HK-2 (cell line): ENCODE data around the gene PON3.
A peak's percentile ranks its signal among the peaks of the same experiment; 100 is the strongest.

Experiments used
- DNase-seq: peaks from one replicate; pipeline ENCODE4 v3.0.0-alpha.2; 2018; ENCODE audit not compliant: unreplicated experiment

The PON3 gene

GRCh38 chr7:95396136-95397032, at the start of gene PON3:
Gene PON3 (minus strand): TSS chr7:95396375. CDS start chr7:95396350, 25 bp downstream.
- DNase-seq: no peak

- DNase-seq: no peak
Measured at GRCh38 chr7:95444796-95445195, 48.6 kb upstream of the PON3 start.

GRCh38 chr7:95441042-95441823, 45.1 kb upstream of the PON3 start:
- peak; percentile 26 for DNase-seq

- no peak for DNase-seq
Measured at GRCh38 chr7:95440394-95441038, 44.3 kb upstream of the PON3 start.

GRCh38 chr7:95436407-95436806, 40.2 kb upstream of the PON3 start:
- DNase-seq: no peak

- DNase-seq: no peak
Measured at GRCh38 chr7:95435422-95435780, 39.2 kb upstream of the PON3 start.

GRCh38 chr7:95434557-95435421, 38.6 kb upstream of the PON3 start, which contains the start of gene PON2:
Gene PON2 (minus strand): TSS chr7:95435028. CDS start chr7:95434951, 77 bp downstream.
- peak; percentile 89 for DNase-seq

- DNase-seq: no peak
Measured at GRCh38 chr7:95433952-95434556, 37.9 kb upstream of the PON3 start.

GRCh38 chr7:95433129-95433528, 37.0 kb upstream of the PON3 start:
- DNase-seq: no peak

- no peak for DNase-seq
Measured at GRCh38 chr7:95432606-95433005, 36.4 kb upstream of the PON3 start.

- peak; percentile 69 for DNase-seq
Measured at GRCh38 chr7:95430864-95431263, 34.7 kb upstream of the PON3 start.

- DNase-seq: no peak
Measured at GRCh38 chr7:95429241-95429990, 33.2 kb upstream of the PON3 start.

GRCh38 chr7:95427914-95428516, 31.8 kb upstream of the PON3 start:
- DNase-seq: no peak

GRCh38 chr7:95427166-95427565, 31.0 kb upstream of the PON3 start:
- no peak for DNase-seq

- no peak for DNase-seq
Measured at GRCh38 chr7:95425694-95426093, 29.5 kb upstream of the PON3 start.

- DNase-seq: no peak
Measured at GRCh38 chr7:95424716-95425115, 28.5 kb upstream of the PON3 start.

- no peak for DNase-seq
Measured at GRCh38 chr7:95421847-95422444, 25.8 kb upstream of the PON3 start.

GRCh38 chr7:95421000-95421846, 25.0 kb upstream of the PON3 start:
- peak; percentile 29 for DNase-seq
